Measurements from ENCODE around the gene LRCH4.

DNA sequence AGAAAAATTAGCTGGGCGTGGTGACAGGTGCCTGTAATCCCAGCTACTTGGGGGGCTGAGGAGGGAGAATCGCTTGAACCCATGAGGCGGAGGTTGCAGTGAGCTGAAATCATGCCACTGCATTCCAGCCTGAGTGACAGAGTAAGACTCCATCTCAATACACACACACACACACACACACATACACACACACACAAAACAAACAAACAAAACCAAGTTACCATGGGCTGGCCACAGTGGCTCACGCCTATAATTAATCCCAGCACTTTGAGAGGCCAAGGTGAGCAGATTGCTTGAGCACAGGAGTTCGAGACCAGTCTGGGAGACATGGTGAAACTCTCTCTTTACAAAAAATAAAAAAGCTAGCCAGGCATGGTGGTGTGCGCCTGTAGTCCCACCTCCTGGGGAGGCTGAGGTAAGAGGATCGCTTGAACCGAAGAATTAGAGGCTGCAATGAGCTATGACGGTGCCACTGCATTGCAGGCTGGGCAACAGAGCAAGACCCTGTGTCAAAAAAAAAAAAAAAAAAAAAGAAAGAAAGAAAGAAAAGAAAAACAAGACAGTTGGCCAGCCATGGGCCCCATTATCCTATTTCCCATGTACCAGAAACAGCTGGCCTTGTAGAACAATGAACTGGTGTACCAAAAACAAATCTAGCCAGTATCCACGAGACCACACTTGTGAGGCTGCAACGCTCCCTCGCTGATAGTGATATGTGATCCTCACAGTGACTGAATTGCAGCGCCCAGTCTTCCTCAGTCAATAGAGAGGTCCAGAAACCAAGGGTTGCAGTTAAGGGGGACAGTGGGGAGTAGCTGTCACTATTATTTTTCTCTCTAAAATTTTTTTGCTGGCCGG, 53.5 kb downstream of the LRCH4 start:
- TF ChIP-seq CTCF (IDR thresholded peaks at IDR 0.05; ENCODE audit: insufficient read depth, low read length, poor library complexity, severe bottlenecking) (no peak), EZH2phosphoT487 (conservative IDR thresholded peaks at IDR 0.05; ENCODE audit: low read length) (no peak)

All from SU-DHL-6 (cell line).